A673 (cell line): ENCODE data around the gene PSME4. TPM values are rescaled to one million over a fixed set of nuclear protein-coding genes. Genes with fewer than 3 reads are reported as not detected.
A peak's percentile ranks its signal among the peaks of the same experiment; 100 is the strongest.

ENCODE experiments used
- BruUV-seq: library from RNA; stranded (reverse); fragments of 400-500 nt; replicated peaks from 2 replicates; lab custom pipeline; 2021; lab: Mats Ljungman, UMichigan
- CTCF ChIA-PET: fragments of 300-600 bp; sonication (Branson Sonifier 250); formaldehyde crosslinking; loops from one replicate; lab custom pipeline; 2022; ENCODE audit warnings: antibody characterized with exemption; lab: Charles Lee
- POLR2A ChIA-PET: fragments of 300-600 bp; sonication (Branson Sonifier 250); formaldehyde crosslinking; loops from one replicate; lab custom pipeline; 2022; ENCODE audit warnings: antibody characterized with exemption; ENCODE audit not compliant: low non-redundant PET; lab: Charles Lee
- DNase-seq: peaks from one replicate; pipeline ENCODE4 v3.0.0-alpha.2; 2015; ENCODE audit warnings: low spot score
- H3K27ac ChIP-seq: fragments of 200-600 bp; sonication (generic); 2 replicates; pipeline ENCODE4 v1.5.1; 2016; ENCODE audit warnings: mixed run types, low read depth, mild to moderate bottlenecking, mixed read lengths, antibody characterized with exemption, low read length; ENCODE audit not compliant: poor library complexity, severe bottlenecking
- H3K27me3 ChIP-seq: fragments of 200-600 bp; sonication (generic); replicated peaks from 2 replicates; pipeline ENCODE4 v1.6.1; 2017; ENCODE audit warnings: mixed run types, low read depth, mild to moderate bottlenecking, mixed read lengths, antibody characterized with exemption, low read length; ENCODE audit not compliant: insufficient read depth, poor library complexity
- H3K36me3 ChIP-seq: fragments of 200-600 bp; sonication (generic); 2 replicates; pipeline ENCODE4 v1.6.1; 2016; ENCODE audit warnings: mixed run types, mild to moderate bottlenecking, mixed read lengths, antibody characterized with exemption, low read length; ENCODE audit not compliant: insufficient read depth, poor library complexity, severe bottlenecking
- H3K4me1 ChIP-seq: fragments of 200-600 bp; sonication (generic); 2 replicates; pipeline ENCODE4 v1.6.1; 2017; ENCODE audit warnings: mixed run types, mild to moderate bottlenecking, mixed read lengths, antibody characterized with exemption, low read length; ENCODE audit not compliant: insufficient read depth, poor library complexity, severe bottlenecking
- H3K4me3 ChIP-seq: fragments of 200-600 bp; sonication (generic); 2 replicates; pipeline ENCODE4 v1.5.1; 2016; ENCODE audit warnings: low read depth, mixed run types, mild to moderate bottlenecking, mixed read lengths, low read length; ENCODE audit not compliant: poor library complexity, severe bottlenecking
- H3K9me3 ChIP-seq: fragments of 200-600 bp; sonication (generic); 2 replicates; pipeline ENCODE4 v1.6.1; 2016; ENCODE audit warnings: mixed run types, low read depth, mild to moderate bottlenecking, mixed read lengths, antibody characterized with exemption, low read length; ENCODE audit not compliant: poor library complexity, severe bottlenecking
- EZH2 ChIP-seq: fragments of 200-600 bp; sonication (generic); IDR thresholded peaks from 2 replicates; pipeline ENCODE4 v1.6.1; 2017; ENCODE audit warnings: borderline replicate concordance, low read depth, mild to moderate bottlenecking, mixed read lengths, antibody characterized with exemption, low read length; ENCODE audit not compliant: poor library complexity, severe bottlenecking
- intact Hi-C: fragments of 100-400 bp; cut with micrococcal nuclease; formaldehyde crosslinking; loops from one replicate; pipeline ENCODE4 v1.10.0; 2022; ENCODE audit not compliant: unreplicated experiment
- total RNA-seq: library from RNA; stranded (reverse); gene quantifications from 2 replicates; pipeline ENCODE4 v1.2.3, GENCODE V29; 2021
- TF ChIP-seq, protein P1 (sequence below): fragments of 300-800, 200-600 bp; sonication (generic); conservative IDR thresholded peaks from 2 replicates; pipeline ENCODE4 v1.5.1; 2017; ENCODE audit warnings: low read depth, mild to moderate bottlenecking, antibody characterized with exemption, low read length, moderate library complexity, mixed read lengths

Gene PSME4
- total RNA-seq, 1 experiment from 2014 or later: 97.6 TPM

DNA sequence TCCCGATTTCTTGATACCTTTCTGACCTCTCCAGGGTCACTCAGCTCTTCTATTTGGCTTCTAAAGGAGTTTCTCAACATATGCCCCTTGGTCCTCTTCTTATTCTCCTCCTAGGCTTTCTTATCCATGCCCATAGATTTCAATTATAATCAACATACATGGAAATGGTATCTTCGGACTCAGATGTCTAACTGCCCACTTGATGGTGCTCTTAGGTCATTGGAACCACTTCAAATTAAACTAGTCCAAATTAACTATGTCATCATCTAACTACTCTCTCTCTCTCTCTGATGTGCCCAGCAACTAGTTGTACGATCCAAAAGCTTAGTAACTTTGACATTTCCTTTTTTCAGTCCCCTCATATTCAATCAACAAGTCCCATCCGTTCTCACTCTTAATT, 67.8 kb downstream of the PSME4 start:
- no peak for DNase-seq
- TF ChIP-seq EZH2: no peak
- TF ChIP-seq, protein P1, sequence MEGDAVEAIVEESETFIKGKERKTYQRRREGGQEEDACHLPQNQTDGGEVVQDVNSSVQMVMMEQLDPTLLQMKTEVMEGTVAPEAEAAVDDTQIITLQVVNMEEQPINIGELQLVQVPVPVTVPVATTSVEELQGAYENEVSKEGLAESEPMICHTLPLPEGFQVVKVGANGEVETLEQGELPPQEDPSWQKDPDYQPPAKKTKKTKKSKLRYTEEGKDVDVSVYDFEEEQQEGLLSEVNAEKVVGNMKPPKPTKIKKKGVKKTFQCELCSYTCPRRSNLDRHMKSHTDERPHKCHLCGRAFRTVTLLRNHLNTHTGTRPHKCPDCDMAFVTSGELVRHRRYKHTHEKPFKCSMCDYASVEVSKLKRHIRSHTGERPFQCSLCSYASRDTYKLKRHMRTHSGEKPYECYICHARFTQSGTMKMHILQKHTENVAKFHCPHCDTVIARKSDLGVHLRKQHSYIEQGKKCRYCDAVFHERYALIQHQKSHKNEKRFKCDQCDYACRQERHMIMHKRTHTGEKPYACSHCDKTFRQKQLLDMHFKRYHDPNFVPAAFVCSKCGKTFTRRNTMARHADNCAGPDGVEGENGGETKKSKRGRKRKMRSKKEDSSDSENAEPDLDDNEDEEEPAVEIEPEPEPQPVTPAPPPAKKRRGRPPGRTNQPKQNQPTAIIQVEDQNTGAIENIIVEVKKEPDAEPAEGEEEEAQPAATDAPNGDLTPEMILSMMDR: no peak
- Histone ChIP-seq H3K4me1 (no peaks in the 10 kb centered on the region), H3K27ac (no peak overlapping the region), H3K27me3 (no peaks in the 10 kb centered on the region), H3K36me3 (peaks cover 94% of the 10 kb centered on the region), H3K9me3 (no peaks in the 10 kb centered on the region), H3K4me3 (no peak overlapping the region)
- CTCF ChIA-PET: no interaction called here
- BruUV-seq: TSS peak; percentile 18
- intact Hi-C loops: no loop called here
- POLR2A ChIA-PET: no interaction called here

DNA sequence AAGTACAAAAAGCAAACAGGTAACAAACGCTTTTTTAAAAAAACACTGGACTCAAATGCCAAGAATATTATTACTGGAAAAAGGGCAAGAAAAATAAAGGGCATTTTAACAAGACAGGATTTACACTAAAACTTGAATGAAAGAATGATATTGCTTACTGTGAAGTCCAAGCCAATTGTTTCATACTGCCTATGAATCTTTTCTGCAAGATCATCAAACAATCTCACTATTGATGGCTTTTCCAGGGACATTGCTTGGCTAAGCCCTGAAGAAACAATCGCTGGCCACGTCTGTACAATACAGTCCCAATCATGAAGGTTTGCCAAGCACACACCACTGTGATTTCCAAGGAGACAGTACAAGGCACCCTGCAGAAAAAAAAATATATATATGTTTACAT, 69.6 kb downstream of the PSME4 start:
- H3K27me3 ChIP-seq: no peaks in the 10 kb centered on the region
- H3K27ac ChIP-seq: no peak overlapping the region
- POLR2A ChIA-PET: no interaction called here
- CTCF ChIA-PET: no interaction called here
- H3K9me3 ChIP-seq: no peaks in the 10 kb centered on the region
- intact Hi-C loops: no loop called here
- BruUV-seq: no TSS peak
- DNase-seq: no peak
- peaks cover 87% of the 10 kb centered on the region for H3K36me3 ChIP-seq
- no peak overlapping the region for H3K4me3 ChIP-seq
- no peaks in the 10 kb centered on the region for H3K4me1 ChIP-seq
- TF ChIP-seq, protein P1: no peak
- no peak for TF ChIP-seq EZH2

DNA sequence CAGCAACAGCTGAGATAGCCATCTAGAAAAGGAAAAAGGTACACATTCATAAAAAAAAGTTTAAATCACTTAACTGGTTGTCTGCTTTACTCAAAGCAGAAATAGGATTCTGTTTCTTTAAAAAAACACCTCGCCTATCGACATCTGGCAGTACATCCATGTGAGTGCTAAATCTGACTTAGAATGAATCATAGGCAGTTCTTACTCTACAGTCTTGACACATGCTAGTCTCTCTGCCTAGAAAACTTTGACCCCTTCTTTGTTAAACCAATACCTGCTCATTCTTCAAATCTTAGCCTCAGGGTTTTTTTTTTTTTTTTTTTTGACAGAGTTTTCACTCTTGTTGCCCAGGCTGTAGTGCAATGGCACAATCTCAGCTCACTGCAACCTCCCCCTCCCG, 73.9 kb downstream of the PSME4 start:
- H3K27ac ChIP-seq: no peak overlapping the region
- intact Hi-C loops: no loop called here
- POLR2A ChIA-PET: no interaction called here
- no peaks in the 10 kb centered on the region for H3K9me3 ChIP-seq
- DNase-seq: no peak
- H3K4me1 ChIP-seq: no peaks in the 10 kb centered on the region
- H3K36me3 ChIP-seq: peaks cover 88% of the 10 kb centered on the region
- BruUV-seq: no TSS peak
- no peak for TF ChIP-seq EZH2
- TF ChIP-seq, protein P1: no peak
- CTCF ChIA-PET: no interaction called here
- H3K27me3 ChIP-seq: no peaks in the 10 kb centered on the region
- H3K4me3 ChIP-seq: no peak overlapping the region
